ENCODE measurements around the gene NUP93.
"Not testable (repeated sequence)": the region's sequence is repeated elsewhere in the genome, so short reads cannot be mapped to it uniquely, and the experiment has no call there.

Gene NUP93

GRCh38 chr16:56849690-56850680 lies 120.1 kb downstream of the NUP93 start:
- peak; percentile 49 for DNase-seq (ENCODE audit: low spot score)

- no peak for DNase-seq (ENCODE audit: low spot score)
These were observed 121.9 kb downstream of the NUP93 start for GRCh38 chr16:56851671-56852400.

GRCh38 chr16:56852401-56852730 lies 122.4 kb downstream of the NUP93 start:
- DNase-seq (ENCODE audit: low spot score), result no peak

- no peak for DNase-seq (ENCODE audit: low spot score)
These were observed 123.0 kb downstream of the NUP93 start for GRCh38 chr16:56852968-56853367.

- no peak for DNase-seq (ENCODE audit: low spot score)
These were observed 125.3 kb downstream of the NUP93 start for GRCh38 chr16:56855201-56855600.

GRCh38 chr16:56855946-56856345 lies 126.0 kb downstream of the NUP93 start:
- DNase-seq (ENCODE audit: low spot score), result no peak

GRCh38 chr16:56856876-56857447 lies 127.0 kb downstream of the NUP93 start:
- DNase-seq (ENCODE audit: low spot score), result no peak

- no peak for DNase-seq (ENCODE audit: low spot score)
These were observed 128.4 kb downstream of the NUP93 start for GRCh38 chr16:56858374-56858773.

- no peak for DNase-seq (ENCODE audit: low spot score)
These were observed 129.7 kb downstream of the NUP93 start for GRCh38 chr16:56859636-56860035.

GRCh38 chr16:56860226-56861020 lies 130.5 kb downstream of the NUP93 start:
- DNase-seq (ENCODE audit: low spot score), result no peak

- no peak for DNase-seq (ENCODE audit: low spot score)
These were observed 131.2 kb downstream of the NUP93 start for GRCh38 chr16:56861092-56861610.

GRCh38 chr16:56861756-56862155 lies 131.8 kb downstream of the NUP93 start:
- no peak for DNase-seq (ENCODE audit: low spot score)

- peak; percentile 55 for DNase-seq (ENCODE audit: low spot score)
These were observed 132.8 kb downstream of the NUP93 start for GRCh38 chr16:56862776-56863175.

GRCh38 chr16:56864960-56865359 lies 135.0 kb downstream of the NUP93 start, which contains the start of gene SLC12A3:
TSS of gene SLC12A3 (plus strand) at chr16:56865207. CDS start at chr16:56865236, 29 bp downstream.
- DNase-seq (ENCODE audit: low spot score), result no peak

- no peak for DNase-seq (ENCODE audit: low spot score)
These were observed 135.6 kb downstream of the NUP93 start for GRCh38 chr16:56865394-56866062.

- DNase-seq (ENCODE audit: low spot score), result peak; percentile 54
These were observed 137.3 kb downstream of the NUP93 start for GRCh38 chr16:56866955-56867830.

- DNase-seq (ENCODE audit: low spot score), result no peak
These were observed 138.2 kb downstream of the NUP93 start for GRCh38 chr16:56868175-56868574.

- not testable (repeated sequence) for DNase-seq (ENCODE audit: low spot score)
These were observed 138.8 kb downstream of the NUP93 start for GRCh38 chr16:56868766-56869165.

GRCh38 chr16:56869513-56870275 lies 139.8 kb downstream of the NUP93 start:
- DNase-seq (ENCODE audit: low spot score), result no peak

All from Ammon's horn (tissue), 1 donor.